H7 (cell line): ENCODE data around the gene ZNF497. TPM values are rescaled to one million over a fixed set of nuclear protein-coding genes. Genes with fewer than 3 reads are reported as not detected.
"Not testable (repeated sequence)": the region's sequence is repeated elsewhere in the genome, so short reads cannot be mapped to it uniquely, and the experiment has no call there.

Experiments
- DNase-seq: peaks from one replicate; pipeline ENCODE4 v3.0.0; 2012
- H3K27me3 ChIP-seq: 2 replicates; pipeline ENCODE4 v1.6.0; 2011; ENCODE audit warnings: mild to moderate bottlenecking, low read length; ENCODE audit not compliant: control insufficient read depth, insufficient read depth
- H3K36me3 ChIP-seq: replicated peaks from 2 replicates; pipeline ENCODE4 v1.5.1; 2011; ENCODE audit warnings: low read length; ENCODE audit not compliant: control insufficient read depth, insufficient read depth
- H3K4me3 ChIP-seq: 2 replicates; pipeline ENCODE4 v1.5.1; 2011; ENCODE audit warnings: low read depth, mild to moderate bottlenecking, control low read depth, low read length, moderate library complexity; ENCODE audit not compliant: insufficient read depth
- total RNA-seq: library from RNA; depleted of rRNA; stranded (reverse); fragments of >200 nt; shearing (Covaris generic); gene quantifications from 2 replicates; pipeline ENCODE4 v1.2.3, GENCODE V29; 2014

The ZNF497 gene
- total RNA-seq, 1 experiment from 2014 or later: 3.2 TPM

DNA sequence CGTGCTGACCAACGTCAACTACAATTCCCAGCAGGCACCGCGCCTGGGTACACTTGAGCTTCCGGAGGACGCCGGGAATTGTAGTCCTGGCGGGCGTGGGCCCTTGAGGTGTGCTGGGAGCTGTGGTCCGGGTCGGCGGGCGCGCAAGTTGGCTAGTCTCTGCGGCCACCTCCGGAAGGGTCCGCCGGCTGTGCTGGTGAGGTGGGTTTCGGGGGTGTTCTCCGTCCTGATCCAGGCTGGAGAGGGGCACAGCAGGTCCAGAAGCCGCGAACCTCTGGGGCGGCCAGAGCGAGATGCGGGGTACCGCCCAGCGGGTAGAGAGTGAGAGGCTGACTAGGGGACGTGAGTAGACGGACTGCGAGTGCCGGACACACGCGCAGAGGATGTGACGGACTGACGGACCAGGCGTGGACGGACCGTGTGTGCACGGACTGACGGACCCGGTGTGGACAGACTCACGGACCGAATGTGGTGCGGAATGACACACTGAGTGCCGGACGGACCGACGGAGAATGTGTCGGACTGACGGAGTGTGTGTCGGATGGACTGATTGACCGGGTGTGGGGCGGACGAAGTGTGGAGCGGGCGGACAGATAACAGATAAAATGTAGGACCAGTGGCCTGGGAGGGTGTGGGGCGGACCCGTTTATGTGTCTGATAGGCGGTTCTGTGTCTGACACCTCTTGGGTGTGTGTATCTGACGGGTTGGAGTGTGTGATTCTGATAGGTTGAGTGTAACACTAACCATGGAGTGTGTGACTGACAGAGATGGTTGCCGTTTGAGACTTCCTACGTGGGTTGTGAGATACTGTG lies 35.4 kb downstream of the ZNF497 start, which contains the start of gene ZSCAN22:
Gene ZSCAN22 (plus strand): TSS at position 81 of the 813 bp plus-strand sequence. CDS start 7,809 bp downstream, outside the sequence.
- Histone ChIP-seq H3K36me3 (peaks cover 1% of the 10 kb centered on the region), H3K27me3 (no peaks in the 10 kb centered on the region), H3K4me3 (peak within 1 kb of the TSS; percentile 80)
- peak; percentile 97 for DNase-seq

DNA sequence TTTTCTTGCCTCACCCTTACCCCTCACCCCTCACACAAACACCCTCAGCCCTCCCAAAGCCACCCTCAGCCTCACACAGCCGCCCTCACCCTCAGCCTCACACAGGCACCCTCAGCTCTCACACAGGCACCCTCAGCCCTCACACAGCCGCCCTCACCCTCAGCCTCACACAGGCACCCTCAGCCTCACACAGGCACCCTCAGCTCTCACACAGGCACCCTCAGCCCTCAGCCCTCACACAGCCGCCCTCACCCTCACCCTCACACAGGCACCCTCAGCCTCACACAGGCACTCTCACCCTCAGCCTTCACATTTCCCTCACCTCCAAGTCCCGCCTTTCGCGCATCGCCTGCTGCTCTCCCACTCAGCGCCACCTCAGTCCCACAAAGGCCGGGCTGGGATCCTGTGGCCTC lies 36.0 kb downstream of the ZNF497 start:
- H3K27me3 ChIP-seq: no peaks in the 10 kb centered on the region
- no peak for DNase-seq
- H3K36me3 ChIP-seq: peaks cover 1% of the 10 kb centered on the region
- H3K4me3 ChIP-seq: peak overlapping the region; percentile 80

DNA sequence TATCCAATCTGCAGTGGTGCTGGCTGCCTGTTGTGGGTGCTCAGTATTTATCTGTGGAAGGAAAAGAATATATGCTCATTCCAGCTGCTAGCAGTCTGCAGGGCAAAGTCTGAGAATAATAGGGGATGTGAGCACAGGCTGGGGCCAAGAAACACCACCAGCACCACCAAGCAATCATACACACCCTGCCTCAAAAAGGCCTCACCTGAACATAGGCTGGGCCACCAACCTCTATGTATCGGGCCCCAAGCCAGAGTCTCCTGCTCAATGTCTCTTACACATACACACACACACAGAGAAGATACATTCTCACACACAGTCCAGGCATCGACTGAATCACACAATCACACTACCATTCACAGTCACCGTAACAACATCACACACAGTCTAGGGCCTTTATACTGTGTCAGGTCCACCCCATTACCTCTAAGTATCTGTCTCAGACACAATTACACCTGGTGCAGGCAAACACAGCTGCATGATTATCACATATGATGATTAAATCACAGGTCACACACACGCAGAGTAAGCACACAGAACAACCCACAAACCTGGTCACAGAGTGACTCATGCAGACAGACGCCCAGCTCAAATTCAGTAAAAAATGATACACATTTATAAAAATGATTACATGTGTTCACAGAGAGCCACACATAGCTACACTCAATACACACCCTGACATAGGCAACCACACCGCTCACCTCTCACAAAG lies 37.1 kb downstream of the ZNF497 start:
- no peak overlapping the region for H3K4me3 ChIP-seq
- peaks cover 1% of the 10 kb centered on the region for H3K36me3 ChIP-seq
- H3K27me3 ChIP-seq: no peaks in the 10 kb centered on the region
- DNase-seq: no peak

DNA sequence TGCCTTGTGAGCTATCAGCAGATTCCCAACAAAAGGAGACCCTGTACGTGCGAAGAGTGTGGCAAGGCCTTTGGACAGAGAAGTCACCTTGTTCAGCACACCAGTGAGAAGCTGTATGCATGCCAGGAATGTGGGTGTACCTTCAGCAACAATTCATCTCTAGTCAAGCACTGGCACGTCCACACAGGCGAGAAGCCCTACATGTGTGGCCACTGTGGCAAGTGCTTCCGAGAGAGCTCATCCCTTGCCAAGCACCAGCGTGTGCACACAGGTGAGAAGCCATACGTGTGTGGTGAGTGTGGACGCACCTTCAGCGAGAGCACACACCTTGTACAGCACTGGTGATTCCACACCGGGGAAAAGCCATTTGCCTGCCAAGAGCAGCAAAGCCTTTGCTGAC lies 43.3 kb downstream of the ZNF497 start:
- no peak overlapping the region for H3K4me3 ChIP-seq
- DNase-seq: no peak

DNA sequence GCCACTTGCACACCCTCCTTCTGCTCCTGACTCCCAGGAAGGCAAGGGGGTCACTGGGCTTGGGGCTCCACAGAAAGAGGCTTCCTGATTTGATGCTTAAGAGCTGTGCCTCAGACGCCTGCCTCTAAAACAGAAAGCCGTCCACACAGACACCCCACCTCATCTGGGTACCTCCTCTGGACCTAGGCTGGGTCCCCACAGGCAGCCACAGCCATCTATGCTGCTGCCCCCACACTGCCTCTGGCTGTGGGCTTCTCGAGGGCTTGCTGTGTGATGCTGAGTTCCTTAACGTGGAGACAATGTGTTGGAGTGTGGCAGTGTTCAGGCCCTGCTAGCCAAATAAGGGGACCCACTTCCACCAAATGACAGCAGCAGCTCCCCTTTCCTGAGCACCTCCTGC lies 44.3 kb downstream of the ZNF497 start:
- Histone ChIP-seq H3K4me3 (no peak overlapping the region), H3K36me3 (peaks cover under 1% of the 10 kb centered on the region; the same call in 1 of the 2 replicates), H3K27me3 (no peaks in the 10 kb centered on the region)
- no peak for DNase-seq

More for the DNA sequence above, 43.3 kb downstream of the ZNF497 start:
- no peaks in the 10 kb centered on the region for H3K27me3 ChIP-seq
- peaks cover 1% of the 10 kb centered on the region for H3K36me3 ChIP-seq

DNA sequence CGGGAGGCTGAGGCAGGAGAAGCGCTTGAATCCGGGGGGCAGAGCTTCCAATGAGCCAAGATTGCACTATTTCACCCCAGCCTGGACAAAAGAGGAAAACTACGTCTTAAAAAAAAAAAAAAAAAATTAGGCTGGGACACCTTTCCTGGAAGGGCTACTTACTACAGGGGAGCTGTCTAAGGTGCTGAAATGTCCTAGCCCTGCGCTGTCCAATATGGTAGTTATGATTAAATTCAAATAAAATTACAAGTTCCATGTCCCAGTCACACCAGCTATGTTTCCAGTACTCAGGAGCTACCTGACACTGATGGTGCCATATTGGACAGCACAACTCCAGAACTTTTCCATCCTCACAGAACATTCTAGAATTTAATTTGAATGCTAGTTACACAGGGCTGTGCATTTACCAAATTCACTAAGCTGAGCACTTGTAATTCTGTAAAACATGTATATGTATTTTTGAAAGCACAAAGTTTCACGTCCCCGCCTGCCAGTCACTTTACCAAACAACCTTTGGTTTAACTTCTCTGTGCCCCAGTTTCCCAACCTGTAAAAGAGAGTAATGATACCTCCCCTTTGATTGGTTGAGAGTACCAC lies 45.0 kb downstream of the ZNF497 start:
- Histone ChIP-seq H3K36me3 (peaks cover 2% of the 10 kb centered on the region), H3K27me3 (no peaks in the 10 kb centered on the region), H3K4me3 (no peak overlapping the region)
- DNase-seq: no peak

DNA sequence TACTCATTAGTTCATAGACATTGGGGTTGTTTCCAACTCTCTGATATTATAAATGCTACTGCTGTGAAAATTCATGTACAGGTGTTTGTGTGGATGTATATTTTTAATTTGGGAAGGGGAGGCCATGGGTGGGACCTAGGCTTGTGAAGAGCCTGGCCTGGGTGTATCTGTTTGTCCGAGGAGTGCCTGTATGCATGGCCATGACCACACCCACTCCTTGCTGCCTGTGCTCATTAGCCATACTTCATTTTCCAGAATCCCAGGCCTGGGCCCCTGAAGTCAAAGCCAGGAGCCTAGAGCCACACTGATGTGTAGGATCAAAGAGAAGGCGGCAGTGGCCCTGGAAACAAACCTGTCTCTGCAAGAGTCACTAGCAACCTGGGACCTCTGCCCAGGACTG lies 47.0 kb downstream of the ZNF497 start:
- no peak overlapping the region for H3K4me3 ChIP-seq
- no peak for DNase-seq
- no peaks in the 10 kb centered on the region for H3K27me3 ChIP-seq
- H3K36me3 ChIP-seq: peaks cover 9% of the 10 kb centered on the region

DNA sequence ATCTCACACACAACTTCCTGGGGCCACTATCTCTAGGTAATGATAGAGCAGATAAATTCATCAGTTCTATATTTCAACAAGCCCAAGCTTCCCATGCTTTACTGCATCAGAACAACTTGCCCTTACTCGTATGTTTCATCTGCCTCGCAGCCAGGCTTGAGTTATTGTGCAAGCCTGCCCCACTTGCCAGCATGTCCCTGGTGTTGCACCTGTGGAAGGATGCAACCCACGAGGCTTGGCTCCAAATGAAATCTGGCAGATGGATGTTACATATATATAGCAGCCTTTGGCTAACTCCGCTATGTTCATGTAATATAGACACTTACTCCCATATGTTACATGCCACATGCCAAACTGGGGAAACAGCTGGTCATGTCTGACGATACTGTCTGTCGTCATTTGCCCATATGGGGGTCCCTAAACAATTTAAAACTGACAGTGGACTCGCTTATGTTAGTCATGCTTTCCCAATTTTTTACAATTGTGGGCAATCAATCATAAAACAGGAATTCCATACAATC lies 51.1 kb downstream of the ZNF497 start:
- H3K4me3 ChIP-seq: no peak overlapping the region
- peaks cover 11% of the 10 kb centered on the region for H3K36me3 ChIP-seq
- DNase-seq: no peak
- H3K27me3 ChIP-seq: no peaks in the 10 kb centered on the region

DNA sequence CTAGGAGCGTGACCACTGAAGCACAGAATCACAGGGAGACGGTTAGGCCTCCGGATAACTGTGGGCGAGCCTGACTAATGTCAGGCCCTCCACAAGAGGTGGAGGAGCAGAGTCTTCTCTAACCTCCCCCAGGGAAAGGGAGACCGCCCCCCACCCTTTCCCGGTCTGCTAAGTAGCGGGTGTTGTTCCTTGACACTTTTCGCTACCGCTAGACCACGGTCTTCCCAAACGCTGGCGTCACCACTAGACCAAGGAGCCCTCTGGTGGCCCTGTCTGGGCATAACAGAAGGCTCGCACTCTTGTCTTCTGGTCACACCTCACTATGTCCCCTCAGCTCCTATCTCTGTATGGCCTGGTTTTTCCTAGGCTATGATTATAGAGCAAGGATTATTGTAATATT lies 51.9 kb downstream of the ZNF497 start:
- not testable (repeated sequence) for H3K27me3 ChIP-seq, DNase-seq, H3K4me3 ChIP-seq
- peaks cover 11% of the 10 kb centered on the region for H3K36me3 ChIP-seq

DNA sequence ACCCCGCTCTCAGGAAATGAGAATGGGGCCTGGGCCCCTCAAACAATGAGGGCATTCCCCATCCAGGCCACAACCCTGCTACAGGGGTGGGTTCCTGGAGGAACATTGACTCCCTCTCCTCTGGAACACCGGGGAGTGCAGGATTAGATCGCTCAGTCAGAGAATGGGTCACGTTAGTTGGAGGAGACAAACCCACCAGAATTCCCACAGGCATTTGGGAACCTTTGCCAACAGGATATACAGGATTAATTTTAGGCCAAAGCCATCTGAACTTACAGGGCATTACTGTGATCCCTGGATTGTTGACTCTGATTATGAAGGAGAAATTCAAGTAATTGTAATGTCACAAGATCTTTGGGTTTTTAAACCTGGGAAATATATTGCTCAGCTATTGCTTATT lies 54.8 kb downstream of the ZNF497 start:
- peaks cover 9% of the 10 kb centered on the region for H3K36me3 ChIP-seq
- DNase-seq: no peak

DNA sequence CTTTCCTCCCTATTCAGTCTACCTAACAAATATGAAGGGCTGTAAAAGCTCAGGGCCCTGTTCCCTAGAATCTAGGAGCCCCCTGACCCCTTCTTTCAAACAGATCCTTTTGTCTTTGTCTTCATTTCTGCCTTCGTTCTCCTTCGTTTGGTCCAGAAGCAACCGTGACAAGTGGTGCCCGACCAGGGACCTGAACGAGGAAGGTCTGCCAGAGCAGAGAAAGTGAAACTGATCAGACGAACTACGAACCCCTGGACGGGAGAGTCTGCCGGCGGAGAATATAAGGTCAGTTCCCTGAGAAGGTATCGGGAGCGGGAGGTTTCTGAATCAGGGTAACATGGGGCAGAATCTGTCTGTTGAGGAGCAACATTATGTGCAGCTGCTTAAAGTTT lies 56.6 kb downstream of the ZNF497 start:
- peaks cover 6% of the 10 kb centered on the region for H3K36me3 ChIP-seq
- DNase-seq: no peak

More for the DNA sequence above, 54.8 kb downstream of the ZNF497 start:
- Histone ChIP-seq H3K4me3 (no peak overlapping the region), H3K27me3 (no peaks in the 10 kb centered on the region)

DNA sequence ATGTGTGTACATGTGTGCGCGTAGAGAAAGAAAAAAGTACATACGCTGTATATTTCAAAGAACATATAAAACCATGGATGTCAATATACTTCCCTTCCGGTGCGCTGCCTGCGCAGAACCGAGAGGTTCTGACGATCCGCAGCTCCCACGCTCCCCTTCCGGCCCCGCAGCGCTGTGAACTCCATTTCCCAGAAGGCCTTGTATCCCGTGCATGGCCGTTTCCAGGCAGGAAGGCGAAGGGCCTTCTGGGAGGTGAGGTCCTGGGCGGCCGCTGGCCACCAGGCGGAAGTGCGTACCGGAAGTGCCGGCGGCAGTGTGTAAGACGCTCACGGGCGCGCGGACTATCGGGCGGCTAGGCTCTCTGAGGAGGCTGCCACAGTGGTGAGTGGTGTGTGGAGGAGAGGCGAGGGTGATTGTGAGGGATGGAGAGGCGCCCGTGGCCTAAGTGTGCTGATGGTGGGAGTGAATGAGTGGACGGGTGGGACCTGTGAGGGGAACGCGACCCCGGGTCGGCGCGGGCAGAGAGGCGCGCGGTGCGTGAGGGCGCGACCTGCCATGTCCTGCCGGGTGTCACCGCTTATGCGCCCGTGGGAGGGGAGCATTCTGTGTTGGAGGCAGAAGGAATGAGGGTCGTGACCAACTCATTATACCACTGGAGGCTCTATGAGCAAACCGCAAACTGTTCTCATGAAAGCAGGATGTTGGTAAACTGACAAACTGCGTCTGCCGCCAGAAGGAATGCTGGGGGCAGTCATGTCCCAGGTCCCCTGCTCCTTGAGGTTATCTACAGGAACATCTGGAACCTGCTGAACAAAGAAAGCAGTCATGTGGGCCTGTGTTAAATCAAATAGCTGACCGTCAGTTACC lies 57.3 kb downstream of the ZNF497 start, which contains the start of gene ERVK3-1:
Gene ERVK3-1 (plus strand): TSS at position 313 of the 867 bp plus-strand sequence. CDS start 6,792 bp downstream, outside the sequence.
- Histone ChIP-seq H3K36me3 (peaks cover 10% of the 10 kb centered on the region), H3K4me3 (peak within 1 kb of the TSS; percentile 85), H3K27me3 (no peaks in the 10 kb centered on the region)
- peak; percentile 97 for DNase-seq

More for the DNA sequence above, 56.6 kb downstream of the ZNF497 start:
- H3K27me3 ChIP-seq: no peaks in the 10 kb centered on the region
- H3K4me3 ChIP-seq: peak overlapping the region; percentile 85

DNA sequence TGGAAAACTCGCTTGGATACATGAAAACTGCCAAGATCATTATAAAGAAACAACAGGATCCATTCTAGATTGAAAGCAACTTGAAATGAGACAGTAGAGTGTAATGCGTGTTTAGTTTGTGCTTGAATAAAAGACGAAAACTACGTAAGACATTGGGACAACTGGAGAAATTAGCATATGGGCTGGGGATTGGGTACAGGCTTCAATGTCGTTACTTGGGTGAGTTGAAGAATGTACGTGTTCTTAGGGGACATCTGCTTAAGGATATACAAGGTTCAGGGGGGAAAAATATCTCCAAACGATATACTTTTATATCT lies 57.8 kb downstream of the ZNF497 start:
- Histone ChIP-seq H3K27me3 (no peaks in the 10 kb centered on the region), H3K36me3 (peaks cover 13% of the 10 kb centered on the region), H3K4me3 (peak overlapping the region; percentile 28)
- DNase-seq: peak; percentile 71
